Progenitor cell of endocrine pancreas (in vitro differentiated cells): Measurements from ENCODE around the gene MYB. TPM values are rescaled to one million over a fixed set of nuclear protein-coding genes. Genes with fewer than 3 reads are reported as not detected.

ENCODE experiments used
- DNase-seq: peaks from one replicate; pipeline ENCODE4 v3.0.0; 2021; ENCODE audit warnings: low spot score; ENCODE audit not compliant: unreplicated experiment
- H3K27ac Mint-ChIP-seq: 2 replicates; pipeline ENCODE4 v1.8.0; 2021; ENCODE audit warnings: mild to moderate bottlenecking, moderate library complexity, mixed read lengths
- H3K27me3 Mint-ChIP-seq: 2 replicates; pipeline ENCODE4 v1.8.0; 2021; ENCODE audit warnings: mixed read lengths
- H3K36me3 Mint-ChIP-seq: 2 replicates; pipeline ENCODE4 v1.8.0; 2022; ENCODE audit warnings: mixed read lengths; ENCODE audit not compliant: insufficient read depth
- H3K4me1 Mint-ChIP-seq: 2 replicates; pipeline ENCODE4 v1.8.0; 2021; ENCODE audit warnings: low read depth, mixed read lengths
- H3K4me3 Mint-ChIP-seq: 2 replicates; pipeline ENCODE4 v1.8.0; 2021; ENCODE audit warnings: low read depth, mild to moderate bottlenecking, moderate library complexity, mixed read lengths
- H3K9me3 Mint-ChIP-seq: 2 replicates; pipeline ENCODE4 v1.8.0; 2021; ENCODE audit warnings: low read depth, mixed read lengths
- total RNA-seq: library from RNA; stranded (reverse); gene quantifications from 2 replicates; pipeline ENCODE4 v1.2.1, GENCODE V29; 2021
- TF ChIP-seq, protein P1 (sequence below): fragments of 200-600 bp; sonication (generic); IDR thresholded peaks from one replicate; pipeline ENCODE4 v1.5.0; 2021; ENCODE audit warnings: antibody characterized with exemption, mild to moderate bottlenecking; ENCODE audit not compliant: unreplicated experiment

MYB gene
- total RNA-seq, 1 donor from 2014 or later = 5.6 TPM

DNA sequence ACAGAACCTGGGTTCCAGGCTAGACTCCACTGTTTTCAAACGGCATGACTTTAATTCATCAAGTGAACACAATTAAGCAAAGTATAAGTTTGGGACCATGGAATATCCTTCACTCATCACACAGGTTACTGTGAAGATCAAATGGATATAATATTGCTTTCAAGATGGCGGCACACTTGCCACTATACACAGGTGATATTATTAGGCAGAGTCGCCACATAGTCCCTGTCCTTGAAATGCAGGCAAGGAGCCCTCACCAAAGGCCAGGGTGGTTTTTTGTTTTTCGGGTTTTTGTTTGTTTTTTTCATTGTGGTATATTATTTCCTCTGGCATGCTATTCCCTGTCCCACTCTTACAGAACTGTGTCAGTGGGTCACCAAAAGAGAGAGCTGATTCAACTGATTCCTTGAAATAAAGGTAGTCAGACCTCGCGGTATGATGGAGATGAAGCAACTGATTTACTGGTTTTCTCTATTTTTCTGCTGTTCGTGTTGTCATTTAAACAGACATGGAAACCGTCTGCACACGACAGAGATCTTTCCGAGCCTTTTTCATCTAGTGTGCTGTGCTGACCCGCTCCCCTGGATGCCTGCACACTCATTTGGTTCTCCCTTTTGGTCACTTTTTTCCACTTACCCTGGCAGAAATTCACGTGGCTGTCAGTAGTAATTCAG is 29.7 kb downstream of the MYB start:
- H3K27ac Mint-ChIP-seq = no peak overlapping the region
- H3K27me3 Mint-ChIP-seq = no peaks in the 10 kb centered on the region
- H3K4me3 Mint-ChIP-seq = no peak overlapping the region
- peaks cover 3% of the 10 kb centered on the region for H3K9me3 Mint-ChIP-seq
- TF ChIP-seq, protein P1, sequence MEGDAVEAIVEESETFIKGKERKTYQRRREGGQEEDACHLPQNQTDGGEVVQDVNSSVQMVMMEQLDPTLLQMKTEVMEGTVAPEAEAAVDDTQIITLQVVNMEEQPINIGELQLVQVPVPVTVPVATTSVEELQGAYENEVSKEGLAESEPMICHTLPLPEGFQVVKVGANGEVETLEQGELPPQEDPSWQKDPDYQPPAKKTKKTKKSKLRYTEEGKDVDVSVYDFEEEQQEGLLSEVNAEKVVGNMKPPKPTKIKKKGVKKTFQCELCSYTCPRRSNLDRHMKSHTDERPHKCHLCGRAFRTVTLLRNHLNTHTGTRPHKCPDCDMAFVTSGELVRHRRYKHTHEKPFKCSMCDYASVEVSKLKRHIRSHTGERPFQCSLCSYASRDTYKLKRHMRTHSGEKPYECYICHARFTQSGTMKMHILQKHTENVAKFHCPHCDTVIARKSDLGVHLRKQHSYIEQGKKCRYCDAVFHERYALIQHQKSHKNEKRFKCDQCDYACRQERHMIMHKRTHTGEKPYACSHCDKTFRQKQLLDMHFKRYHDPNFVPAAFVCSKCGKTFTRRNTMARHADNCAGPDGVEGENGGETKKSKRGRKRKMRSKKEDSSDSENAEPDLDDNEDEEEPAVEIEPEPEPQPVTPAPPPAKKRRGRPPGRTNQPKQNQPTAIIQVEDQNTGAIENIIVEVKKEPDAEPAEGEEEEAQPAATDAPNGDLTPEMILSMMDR = no peak
- DNase-seq = no peak
- H3K4me1 Mint-ChIP-seq = peaks cover 1% of the 10 kb centered on the region
- peaks cover 5% of the 10 kb centered on the region for H3K36me3 Mint-ChIP-seq

- Mint-ChIP-seq H3K4me1 (peaks cover 1% of the 10 kb centered on the region), H3K27ac (no peak overlapping the region), H3K27me3 (no peaks in the 10 kb centered on the region), H3K9me3 (peaks cover 3% of the 10 kb centered on the region), H3K4me3 (no peak overlapping the region), H3K36me3 (peaks cover 5% of the 10 kb centered on the region)
- TF ChIP-seq, protein P1 = no peak
- no peak for DNase-seq
These were observed 30.2 kb downstream of the MYB start for GRCh38 chr6:135211306-135211702.

DNA sequence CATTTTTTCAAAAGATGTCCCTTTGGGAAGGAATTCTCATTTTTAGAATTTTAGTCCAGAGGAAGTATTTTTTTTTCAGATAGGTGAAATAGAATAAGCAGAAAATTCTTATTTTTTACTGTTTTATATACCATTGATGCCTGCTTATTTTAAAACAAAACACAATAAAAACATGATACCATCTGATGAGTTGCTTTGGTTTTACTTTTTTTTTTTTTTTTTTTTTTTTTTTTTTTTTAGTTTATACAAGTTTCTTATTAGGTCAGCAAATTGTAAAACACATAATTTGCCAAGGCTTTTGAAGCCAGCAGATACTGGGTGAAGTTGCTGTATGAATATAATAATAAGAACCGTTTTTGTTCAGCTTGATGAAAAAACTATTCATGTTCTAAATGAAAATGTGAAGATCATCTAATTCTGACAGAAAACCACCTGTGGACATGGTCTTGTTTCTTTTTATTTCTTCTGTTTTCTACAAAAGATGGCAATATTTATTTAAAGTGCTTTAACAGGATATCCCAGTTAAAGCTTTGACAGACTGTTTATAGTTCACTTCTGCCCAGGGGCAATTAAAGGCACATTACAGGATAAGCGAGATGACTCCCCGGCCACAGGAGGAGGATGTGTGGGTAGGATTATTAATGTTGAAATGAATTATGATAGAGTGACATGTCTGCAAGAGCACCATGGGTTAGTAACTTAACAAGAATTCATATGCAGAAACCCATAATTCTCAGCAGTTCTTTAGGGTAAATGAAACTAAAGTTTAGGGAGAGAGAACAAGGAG is 31.1 kb downstream of the MYB start:
- Mint-ChIP-seq H3K27me3 (no peaks in the 10 kb centered on the region), H3K9me3 (peaks cover 3% of the 10 kb centered on the region), H3K27ac (no peak overlapping the region), H3K36me3 (peaks cover 5% of the 10 kb centered on the region), H3K4me3 (no peak overlapping the region), H3K4me1 (peaks cover 1% of the 10 kb centered on the region)
- no peak for DNase-seq
- TF ChIP-seq, protein P1 = no peak

DNA sequence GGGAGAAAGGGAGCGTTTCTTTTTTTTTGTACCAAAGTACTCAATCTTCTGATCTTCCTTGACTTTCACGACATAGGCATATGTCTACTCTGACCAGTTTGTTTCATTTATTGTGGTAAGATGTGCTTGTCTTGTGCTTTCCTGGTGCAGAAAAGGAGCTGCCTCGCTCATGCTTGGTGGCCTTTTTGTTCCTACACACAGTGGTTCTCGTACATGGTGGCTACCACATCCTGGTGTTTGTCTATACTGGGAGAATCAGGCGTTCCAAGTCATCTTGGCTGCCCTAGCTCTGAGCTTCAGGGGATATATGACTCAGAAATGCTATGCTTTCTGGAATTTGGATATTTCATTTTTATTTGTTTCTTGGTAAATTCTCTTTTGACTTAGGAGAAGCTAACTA is 31.8 kb downstream of the MYB start:
- Mint-ChIP-seq H3K27ac (no peak overlapping the region), H3K27me3 (no peaks in the 10 kb centered on the region)
- no peak for DNase-seq

DNA sequence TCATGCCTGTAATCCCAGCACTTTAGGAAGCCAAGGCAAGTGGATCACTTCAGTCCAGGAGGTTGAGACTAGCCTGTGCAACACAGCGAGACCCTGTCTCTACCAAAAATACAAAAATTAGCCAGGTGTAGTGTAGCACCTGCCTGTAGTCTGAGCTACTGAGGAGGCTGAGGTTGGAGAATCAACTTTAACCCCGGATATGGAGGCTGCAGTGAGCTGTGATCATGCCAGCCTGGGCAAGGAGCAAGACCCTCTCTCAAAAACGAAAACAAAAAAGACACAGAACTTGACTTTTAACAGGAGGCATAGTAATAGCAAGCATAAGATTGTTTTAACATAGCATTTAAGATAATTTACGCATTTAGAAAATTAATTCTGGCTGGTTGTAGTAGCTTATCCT is 32.5 kb downstream of the MYB start:
- Mint-ChIP-seq H3K4me1 (peaks cover 1% of the 10 kb centered on the region), H3K27ac (no peak overlapping the region), H3K36me3 (peaks cover 5% of the 10 kb centered on the region), H3K9me3 (peaks cover 3% of the 10 kb centered on the region), H3K4me3 (no peak overlapping the region), H3K27me3 (no peaks in the 10 kb centered on the region)
- TF ChIP-seq, protein P1 = no peak
- DNase-seq = no peak

More for the DNA sequence above, 31.8 kb downstream of the MYB start:
- H3K36me3 Mint-ChIP-seq = peaks cover 5% of the 10 kb centered on the region
- TF ChIP-seq, protein P1 = no peak
- H3K4me1 Mint-ChIP-seq = peaks cover 1% of the 10 kb centered on the region
- H3K9me3 Mint-ChIP-seq = peaks cover 3% of the 10 kb centered on the region
- no peak overlapping the region for H3K4me3 Mint-ChIP-seq
